OCI-LY7 (cell line): ENCODE results near the gene LEFTY2. TPM values are rescaled to one million over a fixed set of nuclear protein-coding genes. Genes with fewer than 3 reads are reported as not detected.

Source experiments
- BruUV-seq: library from RNA; stranded (reverse); fragments of 400-500 nt; replicated peaks from 2 replicates; lab custom pipeline; 2021; lab: Mats Ljungman, UMichigan
- CTCF ChIA-PET: fragments of 300-600 bp; sonication (Branson Sonifier 250); formaldehyde crosslinking; loops from one replicate; lab custom pipeline; 2022; ENCODE audit warnings: antibody characterized with exemption; ENCODE audit not compliant: unreplicated experiment; lab: Charles Lee
- POLR2A ChIA-PET: fragments of 300-600 bp; sonication (Branson Sonifier 250); formaldehyde crosslinking; loops from one replicate; lab custom pipeline; 2022; ENCODE audit warnings: antibody characterized with exemption; lab: Charles Lee
- DNase-seq: peaks from one replicate; pipeline ENCODE4 v3.0.0-alpha.2; 2015; ENCODE audit warnings: low spot score
- H2AFZ ChIP-seq: fragments of 200-600 bp; sonication (generic), shearing (Covaris generic); 2 replicates; pipeline ENCODE4 v1.6.1; 2014; ENCODE audit warnings: mild to moderate bottlenecking, antibody characterized with exemption, low read length, moderate library complexity
- H3K27ac ChIP-seq: fragments of 200-600 bp; sonication (generic); 2 replicates; pipeline ENCODE4 v1.5.1; 2014; ENCODE audit warnings: mixed run types, low read depth, mild to moderate bottlenecking, moderate library complexity, low read length, inconsistent platforms; ENCODE audit not compliant: poor library complexity, severe bottlenecking
- H3K36me3 ChIP-seq: fragments of 200-600 bp; sonication (generic); 2 replicates; pipeline ENCODE4 v1.6.1; 2014; ENCODE audit warnings: mild to moderate bottlenecking, antibody characterized with exemption, low read length, moderate library complexity, mixed read lengths; ENCODE audit not compliant: insufficient read depth
- H3K4me1 ChIP-seq: fragments of 200-600 bp; sonication (generic); 2 replicates; pipeline ENCODE4 v1.5.1; 2014; ENCODE audit warnings: mild to moderate bottlenecking, low read length; ENCODE audit not compliant: insufficient read depth, poor library complexity, severe bottlenecking
- H3K4me2 ChIP-seq: fragments of 200-600 bp; sonication (generic); 2 replicates; pipeline ENCODE4 v1.6.1; 2014; ENCODE audit warnings: mild to moderate bottlenecking, low read length
- H3K4me3 ChIP-seq: fragments of 200-600 bp; sonication (generic); 2 replicates; pipeline ENCODE4 v1.5.1; 2014; ENCODE audit warnings: mild to moderate bottlenecking, low read depth, low read length; ENCODE audit not compliant: poor library complexity, severe bottlenecking
- H3K79me2 ChIP-seq: fragments of 200-600 bp; sonication (generic); 2 replicates; pipeline ENCODE4 v1.6.1; 2016; ENCODE audit warnings: low read depth, mild to moderate bottlenecking, low read length, moderate library complexity, mixed read lengths; ENCODE audit not compliant: insufficient read depth
- H3K9me2 ChIP-seq: fragments of 200-600 bp; sonication (generic); 2 replicates; pipeline ENCODE4 v1.6.1; 2016; ENCODE audit warnings: mild to moderate bottlenecking, low read length, mixed read lengths; ENCODE audit not compliant: insufficient read depth
- H3K9me3 ChIP-seq: fragments of 200-600 bp; sonication (generic); 2 replicates; pipeline ENCODE4 v1.6.1; 2014; ENCODE audit warnings: mild to moderate bottlenecking, mixed run types, low read length, mixed read lengths
- H4K20me1 ChIP-seq: fragments of 200-600 bp; sonication (generic); 2 replicates; pipeline ENCODE4 v1.6.1; 2014; ENCODE audit warnings: mild to moderate bottlenecking, antibody characterized with exemption, low read length, moderate library complexity, mixed read lengths; ENCODE audit not compliant: insufficient read depth
- CTCF ChIP-seq: fragments of 200-600 bp; sonication (generic); conservative IDR thresholded peaks from 2 replicates; pipeline ENCODE4 v1.5.1; 2014; ENCODE audit warnings: mild to moderate bottlenecking, antibody characterized with exemption, low read length, moderate library complexity, mixed read lengths
- EZH2phosphoT487 ChIP-seq: fragments of 200-600 bp; sonication (generic); IDR thresholded peaks from 2 replicates; pipeline ENCODE4 v1.6.1; 2018; ENCODE audit warnings: low read depth, borderline replicate concordance, mild to moderate bottlenecking, mixed run types, antibody characterized with exemption, low read length, moderate library complexity, mixed read lengths
- intact Hi-C: fragments of 100-400 bp; cut with micrococcal nuclease; formaldehyde crosslinking; loops from one replicate; pipeline ENCODE4 v1.10.0; 2022; ENCODE audit not compliant: unreplicated experiment
- total RNA-seq, 2 experiments: library from RNA; depleted of rRNA in 1 of 2; stranded (reverse); fragments of >200 nt in 1 of 2; shearing (Covaris generic) in 1 of 2; gene quantifications; 2 replicates each; pipeline ENCODE4 v1.2.3, GENCODE V29; 2014 to 2022

Gene LEFTY2
- total RNA-seq, 2 experiments from 2014 or later = 3.8 to 7.3 TPM

GRCh38 chr1:225903623-225904022, 37.4 kb downstream of the LEFTY2 start:
- H2AFZ ChIP-seq = no peak overlapping the region
- BruUV-seq = no TSS peak
- no peaks in the 10 kb centered on the region for H3K9me3 ChIP-seq
- no peak overlapping the region for H3K4me3 ChIP-seq
- intact Hi-C loops = no loop called here
- no peaks in the 10 kb centered on the region for H3K79me2 ChIP-seq
- no peak overlapping the region for H3K27ac ChIP-seq
- CTCF ChIA-PET = no interaction called here
- POLR2A ChIA-PET = interaction anchor here (0.7 to 1.1 kb wide), 5 partner anchors 31 to 530 kb away, joined by 3 to 4 read pairs (median 3); no protein-coding TSS in a partner anchor
- peaks cover 8% of the 10 kb centered on the region for H3K4me1 ChIP-seq
- DNase-seq = no peak
- no peaks in the 10 kb centered on the region for H4K20me1 ChIP-seq
- no peaks in the 10 kb centered on the region for H3K9me2 ChIP-seq
- H3K4me2 ChIP-seq = no peak overlapping the region
- no peaks in the 10 kb centered on the region for H3K36me3 ChIP-seq
- no peak for TF ChIP-seq EZH2phosphoT487

DNA sequence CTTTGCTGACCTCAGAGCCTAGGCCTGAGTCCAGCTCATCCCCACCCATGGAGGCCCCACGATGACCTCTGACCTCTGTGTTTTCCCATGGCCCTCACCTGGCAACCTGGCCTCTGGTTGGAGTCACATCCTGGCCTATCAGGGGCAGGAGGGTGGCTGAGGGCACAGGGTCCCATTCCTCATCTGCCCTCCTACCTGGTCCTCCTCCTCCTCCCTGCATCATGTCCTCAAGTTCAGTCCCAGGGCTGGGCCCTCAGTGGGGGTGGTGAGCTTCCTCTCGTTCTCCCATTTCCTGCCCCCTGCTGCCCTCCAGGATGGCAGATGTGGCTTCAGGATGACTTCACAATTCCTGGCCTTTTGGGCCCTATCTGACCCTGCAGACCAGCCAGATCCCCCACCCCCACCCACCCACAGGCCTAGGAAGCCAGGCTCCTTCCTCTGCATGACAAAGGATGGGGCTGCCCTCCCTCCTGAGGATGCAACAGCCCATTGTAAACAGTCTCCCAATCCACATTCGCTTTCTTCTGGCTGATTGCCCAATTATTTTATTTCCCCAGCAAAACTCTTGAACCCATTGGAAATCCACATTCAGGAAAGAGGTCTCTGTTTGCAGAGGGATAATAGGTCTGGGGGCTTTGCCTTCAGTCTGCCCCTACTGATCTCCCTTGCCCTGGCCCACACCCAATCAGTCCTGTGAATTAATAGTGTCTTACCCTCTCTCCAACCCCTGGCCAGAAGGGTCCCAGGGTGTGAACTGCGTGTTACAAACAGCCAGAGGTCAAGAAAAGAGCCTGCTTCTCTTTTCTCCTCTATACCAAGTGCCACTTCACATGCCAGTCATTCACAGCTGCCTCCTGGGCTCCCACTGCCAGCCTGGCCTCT, 41.7 kb downstream of the LEFTY2 start:
- CTCF ChIA-PET = no interaction called here

More for the DNA sequence above, 41.7 kb downstream of the LEFTY2 start:
- no peaks in the 10 kb centered on the region for H3K9me2 ChIP-seq
- TF ChIP-seq EZH2phosphoT487 (no peak), CTCF (no peak)
- H3K4me1 ChIP-seq = peaks cover 32% of the 10 kb centered on the region
- H3K4me2 ChIP-seq = no peak overlapping the region
- BruUV-seq = no TSS peak
- intact Hi-C loops = no loop called here
- no peaks in the 10 kb centered on the region for H4K20me1 ChIP-seq
- no peaks in the 10 kb centered on the region for H3K36me3 ChIP-seq
- no peaks in the 10 kb centered on the region for H3K79me2 ChIP-seq
- H2AFZ ChIP-seq = no peak overlapping the region
- DNase-seq = no peak
- POLR2A ChIA-PET = interaction anchor here (0.6 to 5.0 kb wide), 3 partner anchors 15 to 223 kb away, joined by 3 to 35 read pairs (median 3); partner anchors contain the start of gene TMEM63A
- H3K9me3 ChIP-seq = no peaks in the 10 kb centered on the region
- no peak overlapping the region for H3K27ac ChIP-seq
- no peak overlapping the region for H3K4me3 ChIP-seq
